ENCODE measurements around the gene GGACT.

DNA sequence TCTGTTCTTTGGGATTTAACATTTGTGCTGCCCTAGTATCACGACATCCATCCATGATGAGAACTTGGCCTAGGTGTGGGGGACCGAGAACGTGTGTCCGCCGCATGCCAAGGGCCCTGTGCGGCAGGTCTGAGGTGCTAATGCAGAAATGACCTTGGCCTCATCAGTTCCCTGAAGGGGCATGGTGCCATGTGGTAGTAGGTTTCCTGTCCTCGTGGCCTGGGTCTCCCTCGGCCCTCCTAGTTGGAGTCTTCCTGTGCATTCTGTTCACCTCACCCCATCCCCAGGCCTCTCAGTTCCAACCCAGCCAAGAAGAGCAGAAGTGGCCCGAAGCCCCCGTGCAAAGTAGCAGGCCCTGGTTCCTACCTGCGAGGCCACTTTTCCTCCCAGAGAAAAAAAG is 59.8 kb downstream of the GGACT start:
- TF ChIP-seq POLR2A (IDR thresholded peaks at IDR 0.05) = no peak
- TF ChIP-seq, protein P1, sequence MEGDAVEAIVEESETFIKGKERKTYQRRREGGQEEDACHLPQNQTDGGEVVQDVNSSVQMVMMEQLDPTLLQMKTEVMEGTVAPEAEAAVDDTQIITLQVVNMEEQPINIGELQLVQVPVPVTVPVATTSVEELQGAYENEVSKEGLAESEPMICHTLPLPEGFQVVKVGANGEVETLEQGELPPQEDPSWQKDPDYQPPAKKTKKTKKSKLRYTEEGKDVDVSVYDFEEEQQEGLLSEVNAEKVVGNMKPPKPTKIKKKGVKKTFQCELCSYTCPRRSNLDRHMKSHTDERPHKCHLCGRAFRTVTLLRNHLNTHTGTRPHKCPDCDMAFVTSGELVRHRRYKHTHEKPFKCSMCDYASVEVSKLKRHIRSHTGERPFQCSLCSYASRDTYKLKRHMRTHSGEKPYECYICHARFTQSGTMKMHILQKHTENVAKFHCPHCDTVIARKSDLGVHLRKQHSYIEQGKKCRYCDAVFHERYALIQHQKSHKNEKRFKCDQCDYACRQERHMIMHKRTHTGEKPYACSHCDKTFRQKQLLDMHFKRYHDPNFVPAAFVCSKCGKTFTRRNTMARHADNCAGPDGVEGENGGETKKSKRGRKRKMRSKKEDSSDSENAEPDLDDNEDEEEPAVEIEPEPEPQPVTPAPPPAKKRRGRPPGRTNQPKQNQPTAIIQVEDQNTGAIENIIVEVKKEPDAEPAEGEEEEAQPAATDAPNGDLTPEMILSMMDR (IDR thresholded peaks at IDR 0.05) = no peak

Data from adrenal gland (tissue), 5 donors.